GM12878 (cell line): ENCODE results near the gene OTOGL. TPM values are rescaled to one million over a fixed set of nuclear protein-coding genes. Genes with fewer than 3 reads are reported as not detected.

ENCODE experiments used
- ATAC-seq: fragments of 200-7000 bp; cut with Tn5 transposase; 3 replicates; pipeline ENCODE4 v1.9.1; 2020; ENCODE audit warnings: mild to moderate bottlenecking, moderate library complexity
- BruUV-seq: library from RNA; stranded (reverse); fragments of 400-500 nt; replicated peaks from 2 replicates; lab custom pipeline; 2021; lab: Mats Ljungman, UMichigan
- CTCF ChIA-PET: fragments of 300-600 bp; sonication (Branson Sonifier 250); formaldehyde crosslinking; extraction: SDS; loops from one replicate; lab custom pipeline; 2021; ENCODE audit warnings: inconsistent platforms; lab: Yijun Ruan, JAX
- POLR2A ChIA-PET: fragments of 350-600 bp; formaldehyde crosslinking; extraction: SDS; loops from one replicate; lab custom pipeline; 2021; ENCODE audit warnings: inconsistent platforms; lab: Charles Lee
- RAD21 ChIA-PET: fragments of 300-600 bp; sonication (Branson Sonifier 250); formaldehyde crosslinking; loops from one replicate; lab custom pipeline; 2023; ENCODE audit warnings: antibody characterized with exemption; ENCODE audit not compliant: unreplicated experiment; lab: Charles Lee
- SMC1A ChIA-PET: fragments of 300-600 bp; sonication (Branson Sonifier 250); formaldehyde crosslinking; loops from one replicate; lab custom pipeline; 2023; ENCODE audit not compliant: unreplicated experiment, uncharacterized antibody; lab: Charles Lee
- DNase-seq: peaks from one replicate; pipeline ENCODE4 v3.0.0-alpha.2; 2011; ENCODE audit warnings: low read depth, low spot score
- FAIRE-seq: peaks from 3 replicates; lab custom pipeline; 2011; peaks lifted over from hg19 to GRCh38; lab: Jason Lieb, UNC
- H2AFZ ChIP-seq: 2 replicates; pipeline ENCODE4 v1.6.0; 2011; ENCODE audit warnings: low read depth, low read length, control low read depth; ENCODE audit not compliant: control insufficient read depth
- H3K27ac ChIP-seq: 2 replicates; pipeline ENCODE4 v1.5.1; 2011; ENCODE audit warnings: control low read depth; ENCODE audit not compliant: control insufficient read depth, insufficient read depth
- H3K27me3 ChIP-seq, 2 experiments: replicated peaks in 1 of 2; 2 replicates each; pipeline versions ENCODE4 v1.6.0 to v1.6.1; 2011; ENCODE audit warnings: low read length in 1 of 2; ENCODE audit not compliant: control insufficient read depth in 2 of 2, insufficient read depth in 2 of 2
- H3K36me3 ChIP-seq, 2 experiments: 2 replicates each; pipeline ENCODE4 v1.5.1; 2011; ENCODE audit warnings: low read length in 1 of 2; ENCODE audit not compliant: control insufficient read depth in 2 of 2, insufficient read depth in 2 of 2
- H3K4me1 ChIP-seq: 2 replicates; pipeline ENCODE4 v1.6.1; 2011; ENCODE audit warnings: mild to moderate bottlenecking, low read length, moderate library complexity, mixed read lengths; ENCODE audit not compliant: control insufficient read depth, insufficient read depth
- H3K4me2 ChIP-seq: 2 replicates; pipeline ENCODE4 v1.6.0; 2011; ENCODE audit warnings: control low read depth; ENCODE audit not compliant: control insufficient read depth, insufficient read depth
- H3K4me3 ChIP-seq: fragments of 200-600 bp; sonication (generic); 2 replicates; pipeline ENCODE4 v1.5.1; 2016
- H3K79me2 ChIP-seq: 2 replicates; pipeline ENCODE4 v1.6.0; 2011; ENCODE audit warnings: low read length; ENCODE audit not compliant: control insufficient read depth, insufficient read depth
- H3K9ac ChIP-seq: 2 replicates; pipeline ENCODE4 v1.8.0; 2011; ENCODE audit warnings: low read length, control low read depth, mixed read lengths; ENCODE audit not compliant: control insufficient read depth, insufficient read depth
- H3K9me3 ChIP-seq: replicated peaks from 3 replicates; pipeline ENCODE4 v1.5.1; 2011; ENCODE audit warnings: mild to moderate bottlenecking, low read length; ENCODE audit not compliant: control insufficient read depth, insufficient read depth
- H4K20me1 ChIP-seq: 2 replicates; pipeline ENCODE4 v1.6.0; 2011; ENCODE audit not compliant: control insufficient read depth, insufficient read depth
- CUX1 ChIP-seq: IDR thresholded peaks from 2 replicates; pipeline ENCODE4 v1.6.1; 2012; ENCODE audit warnings: improper control_type of control experiment, low read depth, low read length; ENCODE audit not compliant: insufficient replicate concordance
- EGR1 ChIP-seq, 2 experiments: IDR thresholded peaks; 1 replicate in 1 of 2; 2 replicates in 1 of 2; pipeline ENCODE4 v1.6.1; 2011 to 2012; ENCODE audit warnings: low read depth in 2 of 2, low read length in 2 of 2, borderline replicate concordance in 1 of 2, mild to moderate bottlenecking in 1 of 2, moderate library complexity in 1 of 2
- IKZF2 ChIP-seq, 2 experiments: fragments of 450-650 bp; IDR thresholded peaks; 2 replicates each; pipeline ENCODE4 v1.6.1; 2017; ENCODE audit warnings: mild to moderate bottlenecking in 2 of 2, moderate library complexity in 2 of 2
- KAT2A ChIP-seq: conservative IDR thresholded peaks from 2 replicates; pipeline ENCODE4 v1.6.1; 2011; ENCODE audit warnings: low read depth, low read length; ENCODE audit not compliant: control insufficient read depth
- NBN ChIP-seq: fragments of 450-650 bp; IDR thresholded peaks from 2 replicates; pipeline ENCODE4 v1.6.1; 2016
- PKNOX1 ChIP-seq: fragments of 450-650 bp; IDR thresholded peaks from 2 replicates; pipeline ENCODE4 v1.6.1; 2016; ENCODE audit warnings: mild to moderate bottlenecking
- RAD51 ChIP-seq: fragments of 450-650 bp; IDR thresholded peaks from 2 replicates; pipeline ENCODE4 v1.6.1; 2016; ENCODE audit warnings: moderate library complexity, mild to moderate bottlenecking, inconsistent platforms
- SUZ12 ChIP-seq: fragments of 200-600 bp; sonication (generic); IDR thresholded peaks from one replicate; pipeline ENCODE4 v1.6.1; 2018; ENCODE audit warnings: antibody characterized with exemption, mild to moderate bottlenecking; ENCODE audit not compliant: unreplicated experiment
- YY1 ChIP-seq: IDR thresholded peaks from 2 replicates; pipeline ENCODE4 v1.6.1; 2011; ENCODE audit warnings: low read depth, mild to moderate bottlenecking, low read length
- ZNF207 ChIP-seq: fragments of 450-650 bp; IDR thresholded peaks from 2 replicates; pipeline ENCODE4 v1.6.1; 2014; ENCODE audit warnings: antibody characterized with exemption, mild to moderate bottlenecking, borderline replicate concordance
- WGBS: methylation state at CpG from one replicate; pipeline ENCODE4 v1.1.6; 2016; ENCODE audit warnings: low lambda C conversion rate; ENCODE audit not compliant: insufficient replicate concordance, insufficient coverage; ENCODE audit errors: missing lambda C conversion rate; 5-methylcytosine and 5-hydroxymethylcytosine counted together
- in situ Hi-C: fragments of 300-500 bp; cut with MboI; formaldehyde crosslinking; loops from 9 replicates; pipeline ENCODE4 v1.14.3; 2018; ENCODE audit warnings: mixed read lengths
- intact Hi-C: fragments of 100-400 bp; cut with micrococcal nuclease; formaldehyde crosslinking; loops from one replicate; pipeline ENCODE4 v1.14.2; 2022; ENCODE audit not compliant: unreplicated experiment
- polyA plus RNA-seq, 11 experiments: library from polyadenylated mRNA; depleted of rRNA in 4 of 11; unstranded in 6 of 11; stranded (reverse) in 5 of 11; fragments of >200 nt; fragmentation: Nextera tagmentation in 4 of 11; fragmentation: Illumina TruSeq in 1 of 11; extraction: Ambion mirVana in 4 of 11; extraction: Trizol in 1 of 11; gene quantifications; 1 replicate in 1 of 11; 2 replicates in 10 of 11; pipeline versions ENCODE4 v1.2.1 to v1.2.3, GENCODE V29; 2011 to 2016; ENCODE audit warnings: inconsistent platforms in 2 of 11, missing spikeins in 2 of 11, low read depth in 1 of 11
- total RNA-seq, 4 experiments: library from RNA; depleted of rRNA in 3 of 4; stranded (reverse); fragments of >200 nt in 3 of 4; fragmentation: Illumina TruSeq in 1 of 4; extraction: Trizol in 1 of 4; gene quantifications; 2 replicates each; pipeline versions ENCODE4 v1.2.1 to v1.2.3, GENCODE V29; 2013 to 2021
- TF ChIP-seq, protein P1 (sequence below): fragments of 450-650 bp; IDR thresholded peaks from 2 replicates; pipeline ENCODE4 v1.6.1; 2014; ENCODE audit warnings: mild to moderate bottlenecking
- TF ChIP-seq, protein P2 (sequence below): IDR thresholded peaks from 2 replicates; pipeline ENCODE4 v1.6.1; 2011; ENCODE audit warnings: mild to moderate bottlenecking, low read depth, low read length, moderate library complexity; ENCODE audit not compliant: insufficient replicate concordance

The OTOGL gene
- total and polyA plus RNA-seq, 10 of the 15 experiments (the other 5 are each of a cell fraction or from before 2014, with no cell fraction given), result 0.04 to 3.7 (median 0.27) TPM

- TF ChIP-seq, protein P1, sequence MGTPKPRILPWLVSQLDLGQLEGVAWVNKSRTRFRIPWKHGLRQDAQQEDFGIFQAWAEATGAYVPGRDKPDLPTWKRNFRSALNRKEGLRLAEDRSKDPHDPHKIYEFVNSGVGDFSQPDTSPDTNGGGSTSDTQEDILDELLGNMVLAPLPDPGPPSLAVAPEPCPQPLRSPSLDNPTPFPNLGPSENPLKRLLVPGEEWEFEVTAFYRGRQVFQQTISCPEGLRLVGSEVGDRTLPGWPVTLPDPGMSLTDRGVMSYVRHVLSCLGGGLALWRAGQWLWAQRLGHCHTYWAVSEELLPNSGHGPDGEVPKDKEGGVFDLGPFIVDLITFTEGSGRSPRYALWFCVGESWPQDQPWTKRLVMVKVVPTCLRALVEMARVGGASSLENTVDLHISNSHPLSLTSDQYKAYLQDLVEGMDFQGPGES, result no peak
- TF ChIP-seq PKNOX1, result no peak
- TF ChIP-seq YY1, result no peak
Observed at GRCh38 chr12:80352474-80352873, 253.1 kb downstream of the OTOGL start (continued).

- H3K9me3 ChIP-seq, result no peaks in the 10 kb centered on the region
- no peak overlapping the region for H2AFZ ChIP-seq
- no peaks in the 10 kb centered on the region for H4K20me1 ChIP-seq
- WGBS, result 49% methylated on average over 2 of the region's 2 CpGs
- H3K36me3 ChIP-seq, result no peaks in the 10 kb centered on the region
- intact Hi-C loops (no loop called here), in situ Hi-C loops (no loop called here)
- no peaks in the 10 kb centered on the region for H3K4me1 ChIP-seq
- no peaks in the 10 kb centered on the region for H3K27me3 ChIP-seq
- ATAC-seq (no peak), FAIRE-seq (no peak), DNase-seq (no peak)
- no peak overlapping the region for H3K4me3 ChIP-seq
- ChIA-PET SMC1A (no interaction called here), CTCF (no interaction called here), POLR2A (no interaction called here), RAD21 (no interaction called here)
- no peaks in the 10 kb centered on the region for H3K79me2 ChIP-seq
- H3K4me2 ChIP-seq, result no peak overlapping the region
- no peak overlapping the region for H3K9ac ChIP-seq
- H3K27ac ChIP-seq, result no peak overlapping the region
- no TSS peak for BruUV-seq
- TF ChIP-seq RAD51 (no peak), SUZ12 (no peak), PKNOX1 (no peak), KAT2A (no peak), ZNF207 (no peak), IKZF2 (IDR thresholded peaks at IDR 0.05) (no peak), EGR1 (IDR thresholded peaks at IDR 0.05; ENCODE audit: borderline replicate concordance in 1 of 2, low read depth in 2 of 2, low read length in 2 of 2) (no peak), NBN (no peak), CUX1 (no peak)
- TF ChIP-seq, protein P2, sequence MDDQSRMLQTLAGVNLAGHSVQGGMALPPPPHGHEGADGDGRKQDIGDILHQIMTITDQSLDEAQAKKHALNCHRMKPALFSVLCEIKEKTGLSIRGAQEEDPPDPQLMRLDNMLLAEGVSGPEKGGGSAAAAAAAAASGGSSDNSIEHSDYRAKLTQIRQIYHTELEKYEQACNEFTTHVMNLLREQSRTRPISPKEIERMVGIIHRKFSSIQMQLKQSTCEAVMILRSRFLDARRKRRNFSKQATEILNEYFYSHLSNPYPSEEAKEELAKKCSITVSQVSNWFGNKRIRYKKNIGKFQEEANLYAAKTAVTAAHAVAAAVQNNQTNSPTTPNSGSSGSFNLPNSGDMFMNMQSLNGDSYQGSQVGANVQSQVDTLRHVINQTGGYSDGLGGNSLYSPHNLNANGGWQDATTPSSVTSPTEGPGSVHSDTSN, result no peak
Observed at GRCh38 chr12:80353254-80353653, 253.9 kb downstream of the OTOGL start.
